KMS-11 (cell line): ENCODE measurements around the gene TSC1.

Source experiments
- H2AFZ ChIP-seq: fragments of 200-600 bp; sonication (generic); 2 replicates; pipeline ENCODE4 v1.6.1; 2016; ENCODE audit warnings: antibody characterized with exemption, mixed run types, low read depth
- H3K27ac ChIP-seq: fragments of 200-600 bp; sonication (generic); 2 replicates; pipeline ENCODE4 v1.6.1; 2016; ENCODE audit warnings: mild to moderate bottlenecking, mixed run types
- H3K27me3 ChIP-seq: fragments of 200-600 bp; sonication (generic); 2 replicates; pipeline ENCODE4 v1.6.1; 2017; ENCODE audit warnings: mild to moderate bottlenecking, low read depth, mixed run types, moderate library complexity; ENCODE audit not compliant: insufficient read depth
- H3K36me3 ChIP-seq: fragments of 200-600 bp; sonication (generic); 2 replicates; pipeline ENCODE4 v1.6.1; 2017; ENCODE audit warnings: mild to moderate bottlenecking, mixed run types; ENCODE audit not compliant: insufficient read depth
- H3K4me1 ChIP-seq: fragments of 200-600 bp; sonication (generic); 2 replicates; pipeline ENCODE4 v1.6.1; 2016; ENCODE audit warnings: mild to moderate bottlenecking, low read depth, mixed run types; ENCODE audit not compliant: poor library complexity, severe bottlenecking
- H3K4me2 ChIP-seq: fragments of 200-600 bp; sonication (generic); 2 replicates; pipeline ENCODE4 v1.7.0; 2016; ENCODE audit warnings: mild to moderate bottlenecking, mixed run types
- H3K4me3 ChIP-seq: fragments of 200-600 bp; sonication (generic); IDR thresholded peaks from 2 replicates; pipeline ENCODE4 v1.6.1; 2017; ENCODE audit warnings: low read depth, low read length, mixed read lengths; ENCODE audit not compliant: insufficient read depth
- H3K79me2 ChIP-seq: fragments of 200-600 bp; sonication (generic); 2 replicates; pipeline ENCODE4 v1.6.1; 2016; ENCODE audit warnings: low read depth, mixed run types; ENCODE audit not compliant: insufficient read depth
- H3K9ac ChIP-seq: fragments of 200-600 bp; sonication (generic); 2 replicates; pipeline ENCODE4 v1.6.1; 2016; ENCODE audit warnings: mild to moderate bottlenecking, mixed run types
- H4K20me1 ChIP-seq: fragments of 200-600 bp; sonication (generic); 2 replicates; pipeline ENCODE4 v1.6.1; 2016; ENCODE audit warnings: mild to moderate bottlenecking, mixed run types; ENCODE audit not compliant: insufficient read depth
- TF ChIP-seq, protein P1 (sequence below): fragments of 200-600 bp; sonication (generic); conservative IDR thresholded peaks from 2 replicates; pipeline ENCODE4 v1.6.1; 2017; ENCODE audit warnings: low read depth, mild to moderate bottlenecking, antibody characterized with exemption, low read length, moderate library complexity, mixed read lengths

The TSC1 gene

DNA sequence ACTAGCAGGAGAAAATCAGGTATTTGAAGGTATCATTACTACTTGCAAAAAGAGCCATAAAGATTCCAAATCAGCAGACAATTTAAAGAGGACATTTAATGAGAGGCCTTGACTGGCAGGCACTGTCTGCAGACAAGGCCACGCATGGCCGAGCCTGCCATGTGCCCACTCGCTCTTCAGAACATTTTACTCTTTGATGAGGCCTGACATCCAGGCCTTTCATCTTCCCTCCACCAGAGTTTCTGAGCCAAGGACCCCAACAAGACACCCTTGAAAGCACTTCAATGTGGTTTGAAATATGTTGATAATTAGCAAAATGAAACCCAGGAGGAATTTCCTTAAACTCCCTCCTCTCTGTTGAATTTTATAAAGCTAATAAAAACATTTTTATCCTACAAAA is 82.8 kb downstream of the TSC1 start:
- no peaks in the 10 kb centered on the region for H3K79me2 ChIP-seq
- peaks cover 37% of the 10 kb centered on the region for H3K27me3 ChIP-seq
- no peak overlapping the region for H3K27ac ChIP-seq
- TF ChIP-seq, protein P1, sequence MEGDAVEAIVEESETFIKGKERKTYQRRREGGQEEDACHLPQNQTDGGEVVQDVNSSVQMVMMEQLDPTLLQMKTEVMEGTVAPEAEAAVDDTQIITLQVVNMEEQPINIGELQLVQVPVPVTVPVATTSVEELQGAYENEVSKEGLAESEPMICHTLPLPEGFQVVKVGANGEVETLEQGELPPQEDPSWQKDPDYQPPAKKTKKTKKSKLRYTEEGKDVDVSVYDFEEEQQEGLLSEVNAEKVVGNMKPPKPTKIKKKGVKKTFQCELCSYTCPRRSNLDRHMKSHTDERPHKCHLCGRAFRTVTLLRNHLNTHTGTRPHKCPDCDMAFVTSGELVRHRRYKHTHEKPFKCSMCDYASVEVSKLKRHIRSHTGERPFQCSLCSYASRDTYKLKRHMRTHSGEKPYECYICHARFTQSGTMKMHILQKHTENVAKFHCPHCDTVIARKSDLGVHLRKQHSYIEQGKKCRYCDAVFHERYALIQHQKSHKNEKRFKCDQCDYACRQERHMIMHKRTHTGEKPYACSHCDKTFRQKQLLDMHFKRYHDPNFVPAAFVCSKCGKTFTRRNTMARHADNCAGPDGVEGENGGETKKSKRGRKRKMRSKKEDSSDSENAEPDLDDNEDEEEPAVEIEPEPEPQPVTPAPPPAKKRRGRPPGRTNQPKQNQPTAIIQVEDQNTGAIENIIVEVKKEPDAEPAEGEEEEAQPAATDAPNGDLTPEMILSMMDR: no peak
- H4K20me1 ChIP-seq: no peaks in the 10 kb centered on the region
- no peak overlapping the region for H3K4me2 ChIP-seq
- no peaks in the 10 kb centered on the region for H3K36me3 ChIP-seq
- H3K4me3 ChIP-seq: no peak overlapping the region
- no peaks in the 10 kb centered on the region for H3K4me1 ChIP-seq
- H2AFZ ChIP-seq: no peak overlapping the region
- H3K9ac ChIP-seq: no peak overlapping the region

DNA sequence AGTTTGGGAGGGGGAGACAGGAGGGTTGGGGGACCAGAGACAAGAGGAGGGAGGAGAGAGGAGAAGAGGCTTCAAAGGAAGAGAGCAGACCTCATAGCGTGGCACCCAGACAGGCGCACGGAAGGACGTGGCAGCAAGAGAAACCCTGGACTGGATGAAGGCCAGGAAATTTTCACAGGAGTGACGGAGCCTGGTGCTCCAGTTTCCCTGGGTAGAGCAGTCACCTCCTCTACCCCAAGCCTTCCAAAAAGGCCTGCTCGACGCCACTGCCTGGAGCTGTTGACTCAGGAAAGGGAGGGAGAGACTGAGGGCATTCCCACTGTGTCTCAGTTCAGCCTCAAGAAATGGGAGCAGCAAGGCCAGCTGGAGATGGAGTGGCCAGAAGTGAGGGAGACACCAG is 85.7 kb downstream of the TSC1 start:
- Histone ChIP-seq H3K4me3 (no peak overlapping the region), H3K4me2 (no peak overlapping the region), H3K9ac (no peak overlapping the region), H3K27me3 (peaks cover 60% of the 10 kb centered on the region), H3K79me2 (no peaks in the 10 kb centered on the region), H3K27ac (no peak overlapping the region), H2AFZ (no peak overlapping the region), H4K20me1 (no peaks in the 10 kb centered on the region), H3K4me1 (no peaks in the 10 kb centered on the region), H3K36me3 (no peaks in the 10 kb centered on the region)
- TF ChIP-seq, protein P1: no peak

DNA sequence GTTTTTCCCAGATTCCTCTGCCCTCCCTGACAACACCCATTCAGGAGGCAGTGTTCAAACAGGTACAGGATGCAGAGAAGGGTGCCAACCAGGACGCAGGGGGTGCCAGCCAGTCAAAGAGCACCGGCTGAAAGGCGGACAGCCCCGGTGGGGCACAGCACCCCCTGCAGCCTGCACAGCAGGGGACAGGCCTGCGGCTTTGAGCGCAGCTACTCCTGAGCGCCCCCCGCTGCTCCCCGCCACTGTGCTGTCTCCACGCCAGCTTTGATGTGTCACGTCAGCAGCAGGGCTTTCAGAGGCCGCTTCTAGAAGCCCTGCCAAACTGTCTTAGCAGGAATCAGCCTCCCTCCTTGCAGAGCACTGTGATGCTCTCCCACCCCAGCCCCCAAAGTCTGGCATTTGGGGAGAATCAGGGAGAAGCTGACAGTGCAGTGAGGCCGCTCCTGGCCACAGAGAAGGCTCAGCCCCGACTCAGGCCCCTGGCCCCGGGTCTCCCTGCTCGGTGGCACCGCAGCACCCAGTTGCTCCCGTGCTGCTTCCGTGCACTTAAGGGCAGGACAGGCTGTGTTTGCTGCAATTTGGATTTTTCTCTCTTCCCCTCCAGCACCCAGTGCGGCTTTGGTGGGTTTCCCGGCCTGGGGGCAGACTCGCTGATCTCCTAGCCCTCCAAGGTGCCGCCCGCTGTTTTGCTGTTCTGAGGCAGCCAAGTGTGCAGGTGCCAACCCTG is 86.6 kb downstream of the TSC1 start:
- H2AFZ ChIP-seq: no peak overlapping the region
- H3K79me2 ChIP-seq: no peaks in the 10 kb centered on the region
- H3K27me3 ChIP-seq: peaks cover 56% of the 10 kb centered on the region
- H3K27ac ChIP-seq: no peak overlapping the region
- TF ChIP-seq, protein P1: no peak
- no peaks in the 10 kb centered on the region for H4K20me1 ChIP-seq
- H3K4me2 ChIP-seq: no peak overlapping the region
- H3K36me3 ChIP-seq: no peaks in the 10 kb centered on the region
- H3K4me3 ChIP-seq: no peak overlapping the region
- no peak overlapping the region for H3K9ac ChIP-seq
- H3K4me1 ChIP-seq: no peaks in the 10 kb centered on the region

DNA sequence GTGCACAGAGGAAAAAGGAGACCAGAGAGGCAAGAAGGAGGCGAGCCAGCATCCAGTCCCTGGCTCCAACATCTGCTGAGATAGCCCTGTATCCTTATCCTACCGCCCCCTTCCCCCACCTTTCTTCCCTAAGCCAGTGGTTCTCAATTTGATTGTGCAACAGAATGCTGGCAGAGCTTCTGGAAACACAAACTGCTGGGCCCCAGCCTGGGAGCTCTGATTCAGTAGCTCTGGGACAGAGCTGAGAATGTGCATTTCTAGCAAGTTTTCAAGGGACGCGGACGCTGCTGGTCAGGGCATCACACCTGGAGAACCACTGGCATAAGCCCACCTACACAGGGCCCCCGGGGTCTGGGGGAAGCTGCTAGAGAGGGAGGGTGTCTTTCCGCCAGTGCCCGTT is 87.4 kb downstream of the TSC1 start:
- Histone ChIP-seq H3K79me2 (no peaks in the 10 kb centered on the region), H3K9ac (no peak overlapping the region), H3K4me2 (no peak overlapping the region), H3K36me3 (no peaks in the 10 kb centered on the region), H2AFZ (no peak overlapping the region), H4K20me1 (no peaks in the 10 kb centered on the region), H3K27me3 (peaks cover 56% of the 10 kb centered on the region), H3K4me1 (no peaks in the 10 kb centered on the region), H3K4me3 (no peak overlapping the region), H3K27ac (no peak overlapping the region)
- TF ChIP-seq, protein P1: no peak
